GM18867 (cell line): ENCODE results near the gene SMIM41.
A peak's percentile ranks its signal among the peaks of the same experiment; 100 is the strongest.

ENCODE experiments used
- ATAC-seq: cut with Tn5 transposase; IDR thresholded peaks from one replicate; pipeline ENCODE4 v1.9.1; 2021; ENCODE audit warnings: mild to moderate bottlenecking, moderate library complexity; ENCODE audit not compliant: unreplicated experiment

Gene SMIM41

DNA sequence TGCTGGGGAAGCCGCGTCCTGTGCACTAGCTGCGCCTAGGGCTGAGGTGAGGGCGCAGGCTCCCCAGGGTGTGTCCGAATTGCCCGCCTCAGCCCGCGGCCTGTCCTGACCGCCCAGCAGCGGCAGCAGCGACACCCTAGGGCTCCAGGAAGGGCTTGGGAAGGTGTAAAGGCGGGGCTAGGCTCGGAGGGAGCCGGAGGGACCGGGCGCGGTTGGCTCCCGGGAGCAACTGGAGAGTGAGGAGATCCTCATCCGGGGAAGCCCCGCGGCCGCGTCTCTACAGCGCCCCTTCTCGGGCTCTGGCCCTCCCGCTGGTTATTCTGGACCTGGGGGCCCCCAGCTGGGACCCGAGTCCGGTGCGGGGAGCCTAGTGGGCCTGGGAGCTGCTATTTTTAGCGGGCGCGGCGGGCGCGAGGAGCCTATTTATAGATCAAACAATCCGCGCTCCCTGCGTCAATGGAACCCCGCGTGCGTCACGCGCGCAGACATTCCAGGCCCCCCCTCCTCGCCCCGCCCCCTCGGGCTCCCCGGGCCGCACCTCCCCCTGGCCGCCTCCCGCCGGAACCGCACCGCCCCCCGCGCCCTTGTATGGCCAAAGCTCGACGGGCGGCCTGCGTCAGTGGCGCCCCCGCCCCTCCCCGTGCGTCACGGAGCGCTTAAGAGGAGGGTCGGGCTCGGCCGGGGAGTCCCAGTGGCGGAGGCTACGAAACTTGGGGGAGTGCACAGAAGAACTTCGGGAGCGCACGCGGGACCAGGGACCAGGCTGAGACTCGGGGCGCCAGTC lies 28.6 kb upstream of the SMIM41 start, which contains the start of gene NR4A1:
NR4A1 (plus strand) TSS at position 685 of the 784 bp plus-strand sequence. CDS start 2,887 bp downstream, outside the sequence.
- peak; percentile 79 for ATAC-seq

DNA sequence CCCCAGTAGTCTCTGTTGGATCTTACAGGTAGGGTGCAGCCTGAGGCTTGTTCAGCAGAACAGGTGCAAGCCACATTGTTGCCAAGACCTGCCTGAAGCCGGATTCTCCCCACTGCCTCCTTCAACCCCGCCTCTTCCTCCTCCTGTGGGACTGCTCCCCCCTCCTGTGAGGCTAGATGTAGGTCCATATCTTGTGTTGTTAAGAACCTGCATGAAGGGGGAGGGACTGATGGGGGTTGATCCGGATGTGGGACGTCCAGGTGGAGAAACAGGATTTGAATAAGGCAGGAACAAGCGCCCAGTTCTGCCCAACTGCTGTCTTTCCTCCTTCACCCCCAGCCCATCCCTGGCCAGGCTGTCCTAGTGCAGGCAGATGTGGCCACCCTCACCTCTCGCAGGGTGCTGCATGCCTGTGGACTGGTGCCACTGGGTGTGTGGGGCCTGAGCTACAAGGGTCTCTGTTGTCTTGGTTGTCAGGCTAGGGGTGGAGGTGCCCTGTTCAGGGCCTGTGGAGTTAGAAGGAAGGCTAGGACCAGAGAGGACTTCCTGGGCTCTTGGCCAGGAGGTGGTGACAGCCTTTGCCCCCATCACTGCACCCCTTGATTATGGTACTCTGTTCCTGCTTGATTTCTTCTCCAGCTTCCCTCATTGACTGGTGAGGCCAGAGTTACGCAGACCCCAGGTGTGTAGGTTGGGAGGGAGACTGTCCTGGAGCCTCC lies 26.9 kb upstream of the SMIM41 start:
- no peak for ATAC-seq

DNA sequence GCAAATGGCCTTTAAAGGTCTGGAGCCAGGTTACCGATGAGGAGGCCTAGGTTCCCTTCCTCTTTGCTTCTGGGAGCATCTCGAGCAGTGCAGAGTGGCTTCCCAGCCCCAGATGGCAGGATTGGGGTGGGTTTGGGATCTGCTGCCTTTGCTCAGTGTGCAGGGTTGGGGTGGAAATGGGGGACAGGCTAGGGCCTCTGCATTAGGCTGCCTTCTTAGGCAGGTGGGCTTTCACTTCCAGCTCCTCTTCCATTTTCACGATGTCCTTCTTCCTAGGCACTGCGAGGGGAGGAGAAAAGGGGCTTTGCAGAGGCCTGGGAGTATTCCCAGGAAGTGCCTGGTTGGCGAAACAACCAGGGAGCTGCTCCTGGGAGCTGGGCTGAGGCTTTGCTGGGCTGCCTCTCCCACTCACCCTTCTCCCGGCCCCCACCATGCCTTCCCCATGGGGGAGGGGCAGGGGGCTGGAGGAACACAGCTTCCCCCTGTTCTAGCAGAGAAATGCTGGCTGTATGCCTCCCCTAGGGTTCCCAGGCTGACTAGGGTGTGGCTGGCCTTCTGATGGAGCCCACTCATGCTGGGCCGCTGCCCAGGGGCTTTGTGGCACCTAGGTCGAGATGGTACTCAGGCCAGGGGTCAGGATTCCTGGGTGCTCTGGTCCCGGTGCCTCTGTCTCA lies 25.8 kb upstream of the SMIM41 start:
- no peak for ATAC-seq

DNA sequence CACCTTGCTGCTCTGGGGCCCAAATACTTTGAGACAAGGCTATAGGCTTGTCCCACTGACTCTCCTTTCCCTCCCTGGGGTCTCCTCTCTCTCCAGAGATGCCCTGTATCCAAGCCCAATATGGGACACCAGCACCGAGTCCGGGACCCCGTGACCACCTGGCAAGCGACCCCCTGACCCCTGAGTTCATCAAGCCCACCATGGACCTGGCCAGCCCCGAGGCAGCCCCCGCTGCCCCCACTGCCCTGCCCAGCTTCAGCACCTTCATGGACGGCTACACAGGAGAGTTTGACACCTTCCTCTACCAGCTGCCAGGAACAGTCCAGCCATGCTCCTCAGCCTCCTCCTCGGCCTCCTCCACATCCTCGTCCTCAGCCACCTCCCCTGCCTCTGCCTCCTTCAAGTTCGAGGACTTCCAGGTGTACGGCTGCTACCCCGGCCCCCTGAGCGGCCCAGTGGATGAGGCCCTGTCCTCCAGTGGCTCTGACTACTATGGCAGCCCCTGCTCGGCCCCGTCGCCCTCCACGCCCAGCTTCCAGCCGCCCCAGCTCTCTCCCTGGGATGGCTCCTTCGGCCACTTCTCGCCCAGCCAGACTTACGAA lies 25.2 kb upstream of the SMIM41 start:
- no peak for ATAC-seq

- ATAC-seq: no peak
Observed at GRCh38 chr12:52054833-52055730, 24.4 kb upstream of the SMIM41 start.

GRCh38 chr12:52055731-52056711 lies 23.5 kb upstream of the SMIM41 start:
- ATAC-seq: no peak

DNA sequence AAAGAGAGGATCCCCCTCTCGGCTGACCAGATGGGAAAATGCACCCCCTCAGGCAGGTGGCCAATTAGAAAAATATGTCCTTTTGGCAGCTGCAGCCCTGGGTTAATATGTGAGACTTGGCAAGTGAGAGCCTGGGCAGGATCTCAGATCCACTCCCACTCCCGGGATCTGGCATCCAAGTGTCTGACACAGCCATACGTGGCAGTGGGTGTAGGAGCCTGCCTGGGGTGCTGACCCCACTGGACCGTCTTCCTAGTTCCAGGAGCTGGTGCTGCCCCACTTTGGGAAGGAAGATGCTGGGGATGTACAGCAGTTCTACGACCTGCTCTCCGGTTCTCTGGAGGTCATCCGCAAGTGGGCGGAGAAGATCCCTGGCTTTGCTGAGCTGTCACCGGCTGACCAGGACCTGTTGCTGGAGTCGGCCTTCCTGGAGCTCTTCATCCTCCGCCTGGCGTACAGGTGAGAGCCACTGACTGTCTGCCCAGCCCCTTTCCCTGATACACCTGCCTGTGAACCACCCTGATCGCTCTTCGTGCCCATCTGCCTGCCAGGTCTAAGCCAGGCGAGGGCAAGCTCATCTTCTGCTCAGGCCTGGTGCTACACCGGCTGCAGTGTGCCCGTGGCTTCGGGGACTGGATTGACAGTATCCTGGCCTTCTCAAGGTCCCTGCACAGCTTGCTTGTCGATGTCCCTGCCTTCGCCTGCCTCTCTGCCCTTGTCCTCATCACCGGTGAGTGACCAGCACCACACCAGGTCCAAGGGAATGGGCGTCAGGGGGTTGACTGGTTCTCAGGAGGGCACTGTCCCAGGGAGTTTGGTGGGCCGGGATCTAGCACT lies 22.5 kb upstream of the SMIM41 start:
- no peak for ATAC-seq

GRCh38 chr12:52057638-52058576 lies 21.6 kb upstream of the SMIM41 start:
- ATAC-seq: no peak

GRCh38 chr12:52058631-52059361 lies 20.7 kb upstream of the SMIM41 start:
- ATAC-seq: no peak

GRCh38 chr12:52059582-52060497 lies 19.7 kb upstream of the SMIM41 start:
- ATAC-seq: no peak

DNA sequence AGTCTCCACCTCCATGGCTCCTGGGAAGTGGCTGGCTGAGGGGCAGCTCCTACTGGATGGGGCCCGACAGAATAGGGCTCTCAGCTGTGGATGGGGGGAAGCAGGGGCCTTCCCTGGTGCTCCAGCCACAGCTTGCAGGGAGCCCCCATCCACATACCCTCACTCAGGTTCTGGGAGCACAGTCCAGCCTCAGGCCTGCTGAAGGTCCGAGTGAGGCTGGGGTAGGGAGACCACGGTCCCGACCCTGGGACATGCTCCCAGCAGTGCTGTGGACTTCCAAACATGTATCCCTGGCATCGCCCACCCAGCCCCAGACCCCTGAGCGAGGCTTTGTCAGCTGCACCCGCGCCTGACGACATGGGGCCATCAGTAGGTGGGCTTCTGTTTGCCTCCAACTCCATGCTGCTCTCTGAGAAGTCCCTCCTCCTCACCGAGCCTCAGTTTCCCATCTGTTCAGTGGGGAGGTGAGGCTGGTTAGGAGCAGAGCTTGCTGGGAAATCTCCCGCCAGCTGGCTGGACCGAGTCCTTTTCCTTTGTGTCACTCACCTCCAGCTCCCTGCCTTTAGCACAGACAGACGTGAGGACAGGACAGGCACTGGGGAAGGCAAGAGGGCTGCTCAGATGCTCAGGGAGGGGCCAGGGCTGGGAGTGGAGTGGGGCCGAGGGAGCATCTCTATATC lies 18.9 kb upstream of the SMIM41 start:
- no peak for ATAC-seq

DNA sequence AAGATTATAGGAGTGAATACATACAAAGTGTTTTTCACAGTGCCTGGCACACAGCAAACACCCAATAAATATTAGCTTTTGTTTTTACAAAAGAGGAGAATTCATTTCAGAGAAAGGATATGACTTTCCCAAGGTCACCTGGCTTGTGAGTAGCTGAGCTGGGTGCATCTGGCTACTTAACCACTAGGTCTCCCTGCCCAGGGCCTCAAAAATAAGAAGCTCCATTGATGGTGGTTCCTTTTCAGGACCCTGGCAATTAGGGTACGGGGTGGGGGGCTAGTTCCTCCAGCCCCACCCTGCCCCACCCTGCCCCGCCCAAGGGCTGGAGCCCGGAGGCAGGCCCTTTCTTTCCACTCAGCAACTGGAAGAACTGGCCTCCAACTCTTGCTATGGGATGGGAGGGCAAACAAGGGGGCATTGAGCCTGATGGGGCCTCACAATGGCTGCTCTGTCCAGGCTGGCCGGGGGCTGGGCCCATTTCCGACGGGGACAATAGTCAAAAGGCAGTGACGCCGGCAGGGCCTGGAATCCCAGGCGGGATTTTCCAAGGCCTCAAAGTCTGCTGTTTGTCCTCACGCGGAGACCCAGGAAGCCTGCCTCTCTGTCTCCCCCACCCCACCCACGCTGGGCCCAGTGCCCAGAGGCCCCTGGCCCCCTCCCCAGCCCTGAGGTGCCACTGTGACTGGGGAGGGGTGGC lies 17.9 kb upstream of the SMIM41 start:
- ATAC-seq: no peak

DNA sequence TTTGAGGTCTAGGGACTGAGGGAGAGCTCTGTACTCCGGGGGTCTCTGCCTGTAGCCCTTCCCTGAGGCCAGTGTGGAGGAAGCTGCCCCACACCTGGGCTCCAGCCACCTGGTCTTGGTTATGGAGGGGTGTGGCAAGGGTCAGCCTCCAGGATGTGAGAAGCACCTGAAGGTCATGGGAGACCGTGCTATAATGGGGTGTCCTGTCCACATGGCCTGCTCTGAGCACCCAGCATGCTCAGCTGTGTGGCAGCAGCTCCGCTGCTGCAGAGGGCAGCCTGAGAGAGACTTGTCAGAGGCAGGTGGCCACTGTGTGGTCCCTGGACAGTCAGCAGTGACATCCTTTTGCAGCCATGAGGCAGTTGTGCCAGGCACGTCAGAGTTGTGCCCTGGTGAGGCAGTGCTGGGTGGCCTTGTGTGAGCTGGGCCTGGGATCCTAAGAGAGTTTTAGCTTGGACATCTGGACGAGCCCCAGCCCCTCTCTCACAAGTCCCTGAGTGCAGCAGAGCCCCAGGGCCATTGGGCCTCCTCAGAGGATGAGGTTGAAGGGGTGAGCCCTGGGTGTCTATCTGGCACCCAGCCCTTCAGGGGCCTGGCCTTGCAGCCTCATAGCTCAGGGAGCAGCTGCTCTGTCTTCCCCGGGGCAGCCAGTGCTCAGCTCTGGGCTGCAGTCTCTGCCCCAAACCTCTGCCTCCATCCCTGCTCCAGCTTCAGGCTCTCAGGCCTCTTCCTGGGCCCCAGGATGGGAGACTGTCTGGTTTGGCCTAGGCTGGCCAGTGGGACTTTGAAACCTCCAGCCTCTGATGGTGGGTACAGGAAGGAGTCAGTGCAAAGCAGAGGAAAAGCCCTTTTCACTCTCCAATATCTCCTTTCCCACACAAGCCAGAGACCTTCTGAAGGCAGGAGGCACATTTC lies 17.1 kb upstream of the SMIM41 start:
- no peak for ATAC-seq
